NT2/D1 (cell line): ENCODE measurements around the gene ESRRB.

Source experiments
- SUZ12 ChIP-seq: IDR thresholded peaks from 2 replicates; pipeline ENCODE4 v1.6.1; 2011; ENCODE audit not compliant: insufficient read length, insufficient read depth; ENCODE audit errors: extremely low read depth
- YY1 ChIP-seq: IDR thresholded peaks from 2 replicates; pipeline ENCODE4 v1.6.1; 2011; ENCODE audit not compliant: insufficient read length, insufficient read depth
- ZNF274 ChIP-seq: IDR thresholded peaks from 2 replicates; pipeline ENCODE4 v1.6.1; 2011; ENCODE audit warnings: mild to moderate bottlenecking, low read depth, low read length

DNA sequence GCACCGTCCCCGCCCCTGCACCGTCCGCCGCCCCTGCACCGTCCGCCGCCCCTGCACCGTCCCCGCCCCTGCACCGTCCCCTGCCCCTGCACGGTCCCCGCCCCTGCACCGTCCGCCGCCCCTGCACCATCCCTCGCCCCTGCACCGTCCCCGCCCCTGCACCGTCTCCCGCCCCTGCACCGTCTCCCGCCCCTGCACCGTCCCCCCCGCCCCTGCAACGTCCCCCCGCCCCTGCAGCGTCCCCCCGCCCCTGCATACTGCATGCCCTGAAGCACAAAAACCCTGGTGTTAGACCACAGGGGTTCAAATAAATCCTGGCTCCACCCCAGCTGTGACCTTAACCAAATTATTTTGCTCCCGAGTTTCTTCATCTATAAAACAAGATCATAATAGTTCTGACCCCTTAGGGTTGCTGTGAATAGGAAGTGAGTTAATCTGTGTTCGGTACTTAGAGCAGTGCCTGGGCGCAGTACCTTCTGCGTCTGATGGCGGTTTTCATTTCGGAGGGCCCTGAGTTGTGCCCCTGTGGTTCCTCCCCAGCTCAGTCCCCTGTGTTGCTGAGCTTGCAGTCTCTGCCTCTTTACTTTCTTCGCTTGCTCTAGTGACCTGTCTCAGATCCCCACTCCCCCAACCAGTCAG lies 38.1 kb downstream of the ESRRB start:
- TF ChIP-seq YY1, result no peak
- TF ChIP-seq ZNF274, result no peak
- TF ChIP-seq SUZ12, result no peak
